ENCODE data around the gene PXYLP1. TPM values are rescaled to one million over a fixed set of nuclear protein-coding genes. Genes with fewer than 3 reads are reported as not detected.

PXYLP1 gene, protein sequence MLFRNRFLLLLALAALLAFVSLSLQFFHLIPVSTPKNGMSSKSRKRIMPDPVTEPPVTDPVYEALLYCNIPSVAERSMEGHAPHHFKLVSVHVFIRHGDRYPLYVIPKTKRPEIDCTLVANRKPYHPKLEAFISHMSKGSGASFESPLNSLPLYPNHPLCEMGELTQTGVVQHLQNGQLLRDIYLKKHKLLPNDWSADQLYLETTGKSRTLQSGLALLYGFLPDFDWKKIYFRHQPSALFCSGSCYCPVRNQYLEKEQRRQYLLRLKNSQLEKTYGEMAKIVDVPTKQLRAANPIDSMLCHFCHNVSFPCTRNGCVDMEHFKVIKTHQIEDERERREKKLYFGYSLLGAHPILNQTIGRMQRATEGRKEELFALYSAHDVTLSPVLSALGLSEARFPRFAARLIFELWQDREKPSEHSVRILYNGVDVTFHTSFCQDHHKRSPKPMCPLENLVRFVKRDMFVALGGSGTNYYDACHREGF
- polyA plus RNA-seq (2011; rRNA removed) (20.0 and 21.7 TPM in 2 replicates), polyA minus RNA-seq (2011; rRNA and poly(A)+ RNA removed) (20.2 and 21.6 TPM in 2 replicates)

DNA sequence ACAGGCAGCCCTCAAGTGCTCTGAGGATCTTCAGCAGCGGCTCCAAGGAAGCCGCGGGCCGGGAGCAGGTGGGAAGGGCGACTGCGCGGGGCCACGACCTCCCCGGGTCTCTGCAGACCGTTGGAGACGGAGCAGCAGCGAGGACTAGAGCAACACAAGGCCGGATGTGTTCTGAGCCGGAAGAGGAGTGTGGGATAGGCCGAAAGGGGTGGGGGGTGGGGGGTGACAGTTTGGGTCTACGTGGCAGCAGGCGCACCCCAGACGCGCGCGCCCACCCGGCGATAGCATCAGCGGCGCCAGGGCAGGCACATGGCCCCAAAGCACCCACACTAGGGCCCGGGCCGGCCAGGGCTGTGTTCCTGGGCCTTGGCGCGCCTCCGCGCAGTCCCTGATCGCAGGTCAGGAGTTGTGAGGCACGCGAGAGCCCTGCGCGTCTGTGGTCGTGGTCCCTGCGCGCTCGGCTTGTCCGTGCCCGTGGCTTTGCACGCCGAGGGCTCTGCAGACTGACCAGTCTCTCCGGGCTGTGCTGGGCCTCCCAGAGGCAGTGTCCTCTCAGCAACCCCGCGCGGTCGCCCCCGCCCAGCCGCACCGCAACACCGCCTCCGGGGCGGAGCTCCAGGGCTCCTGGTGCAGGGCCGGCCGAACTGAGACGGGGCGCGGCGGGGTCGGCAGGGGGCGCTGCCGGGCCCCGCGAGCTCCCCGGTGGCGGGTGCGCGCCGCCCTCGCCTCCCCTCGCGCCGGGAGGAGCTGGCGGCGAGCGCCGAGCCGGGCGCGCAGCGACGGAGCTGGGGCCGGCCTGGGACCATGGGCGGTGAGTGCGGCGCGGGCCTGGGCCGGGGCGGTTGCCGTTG is at the start of gene PXYLP1:
PXYLP1 (plus strand) TSS at position 725 of the 851 bp plus-strand sequence. CDS start 28,351 bp downstream, outside the sequence.
- TF ChIP-seq, protein P1, sequence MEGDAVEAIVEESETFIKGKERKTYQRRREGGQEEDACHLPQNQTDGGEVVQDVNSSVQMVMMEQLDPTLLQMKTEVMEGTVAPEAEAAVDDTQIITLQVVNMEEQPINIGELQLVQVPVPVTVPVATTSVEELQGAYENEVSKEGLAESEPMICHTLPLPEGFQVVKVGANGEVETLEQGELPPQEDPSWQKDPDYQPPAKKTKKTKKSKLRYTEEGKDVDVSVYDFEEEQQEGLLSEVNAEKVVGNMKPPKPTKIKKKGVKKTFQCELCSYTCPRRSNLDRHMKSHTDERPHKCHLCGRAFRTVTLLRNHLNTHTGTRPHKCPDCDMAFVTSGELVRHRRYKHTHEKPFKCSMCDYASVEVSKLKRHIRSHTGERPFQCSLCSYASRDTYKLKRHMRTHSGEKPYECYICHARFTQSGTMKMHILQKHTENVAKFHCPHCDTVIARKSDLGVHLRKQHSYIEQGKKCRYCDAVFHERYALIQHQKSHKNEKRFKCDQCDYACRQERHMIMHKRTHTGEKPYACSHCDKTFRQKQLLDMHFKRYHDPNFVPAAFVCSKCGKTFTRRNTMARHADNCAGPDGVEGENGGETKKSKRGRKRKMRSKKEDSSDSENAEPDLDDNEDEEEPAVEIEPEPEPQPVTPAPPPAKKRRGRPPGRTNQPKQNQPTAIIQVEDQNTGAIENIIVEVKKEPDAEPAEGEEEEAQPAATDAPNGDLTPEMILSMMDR (IDR thresholded peaks at IDR 0.05; ENCODE audit: low read depth, low read length), result peak; percentile 39; the same call in 1 of the 2 replicates
- ChIA-PET CTCF (interaction anchor here (0.6 to 2.3 kb wide), 43 partner anchors 9 to 944 kb away, joined by 3 to 56 read pairs (median 5); no protein-coding TSS in a partner anchor), POLR2A (interaction anchor here (0.5 to 1.4 kb wide), 7 partner anchors 42 to 646 kb away, joined by 3 to 8 read pairs (median 4); no protein-coding TSS in a partner anchor)
- Histone ChIP-seq H3K9me3 (ENCODE audit: control insufficient read depth, insufficient read depth, low read length) (no peaks in the 10 kb centered on the region), H3K27me3 (ENCODE audit: control insufficient read depth, insufficient read depth, low read length) (no peaks in the 10 kb centered on the region), H3K4me3 (ENCODE audit: low read depth, low read length) (peak within 1 kb of the TSS; percentile 78), H3K27ac (ENCODE audit: low read depth, low read length) (peak within 1 kb of the TSS; percentile 77)
- peak; percentile 51 for DNase-seq (ENCODE audit: low read depth, low spot score)

DNA sequence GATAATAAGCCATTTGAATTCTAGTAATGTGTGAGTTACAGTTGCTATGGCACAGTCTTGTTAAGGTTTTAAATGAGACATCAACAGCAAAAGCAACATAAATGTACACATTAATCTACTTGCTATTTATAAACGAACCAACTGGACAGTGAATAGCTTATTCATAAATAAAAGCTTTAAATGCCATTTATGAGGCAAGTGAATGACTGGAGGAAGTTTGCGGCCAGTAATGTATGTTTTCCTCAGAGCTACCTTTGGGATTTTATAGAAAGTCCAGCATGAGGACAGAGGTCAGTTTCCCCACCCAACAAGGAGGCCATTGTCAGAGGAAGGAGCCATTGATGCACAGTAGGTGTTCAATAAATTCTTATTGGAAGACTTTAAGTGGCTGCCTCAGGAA is 48.0 kb upstream of the PXYLP1 start:
- Histone ChIP-seq H3K27me3 (ENCODE audit: control insufficient read depth, insufficient read depth, low read length) (peaks cover 12% of the 10 kb centered on the region), H3K9me3 (ENCODE audit: control insufficient read depth, insufficient read depth, low read length) (no peaks in the 10 kb centered on the region; the same call in 1 of the 2 replicates), H3K27ac (ENCODE audit: low read depth, low read length) (no peak overlapping the region), H3K4me3 (ENCODE audit: low read depth, low read length) (no peak overlapping the region)
- ChIA-PET POLR2A (no interaction called here), CTCF (interaction anchor here (0.5 to 1.3 kb wide), 3 partner anchors 8 to 184 kb away, joined by 4 to 6 read pairs (median 4); no protein-coding TSS in a partner anchor)
- no peak for DNase-seq (ENCODE audit: low read depth, low spot score)
- TF ChIP-seq, protein P1 (IDR thresholded peaks at IDR 0.05; ENCODE audit: low read depth, low read length), result no peak

DNA sequence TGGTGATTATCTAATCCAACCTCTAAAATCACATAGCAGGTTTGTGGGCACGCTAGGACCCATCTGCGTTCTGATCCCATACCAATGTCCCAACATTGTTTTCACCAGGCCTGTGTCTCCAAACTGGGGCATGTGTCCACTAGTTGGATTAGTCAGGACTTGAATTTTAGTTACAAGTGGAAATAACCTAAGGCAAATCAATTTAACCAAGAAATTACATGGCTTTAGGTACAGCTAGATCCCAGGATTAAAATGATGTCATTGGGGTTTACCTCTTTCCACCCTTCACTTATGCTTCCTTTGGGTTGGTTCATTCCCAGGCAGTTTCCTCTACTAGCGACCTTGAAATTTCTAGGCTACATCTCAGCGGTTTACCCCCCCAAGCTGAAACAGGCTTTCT is 47.2 kb upstream of the PXYLP1 start:
- H3K27me3 ChIP-seq (ENCODE audit: control insufficient read depth, insufficient read depth, low read length), result peaks cover 12% of the 10 kb centered on the region
- ChIA-PET CTCF (interaction anchor here (1.3 kb wide), 1 partner anchor 185 kb away, joined by 4 read pairs; no protein-coding TSS in a partner anchor), POLR2A (no interaction called here)

GRCh38 chr3:141191097-141191749 is 40.4 kb upstream of the PXYLP1 start:
- Histone ChIP-seq H3K4me3 (ENCODE audit: low read depth, low read length) (no peak overlapping the region), H3K27ac (ENCODE audit: low read depth, low read length) (no peak overlapping the region), H3K27me3 (ENCODE audit: control insufficient read depth, insufficient read depth, low read length) (peaks cover 21% of the 10 kb centered on the region), H3K9me3 (ENCODE audit: control insufficient read depth, insufficient read depth, low read length) (no peaks in the 10 kb centered on the region)
- ChIA-PET POLR2A (no interaction called here), CTCF (interaction anchor here (0.6 to 4.2 kb wide), 34 partner anchors 8 to 1253 kb away, joined by 3 to 80 read pairs (median 5); partner anchors contain the start of gene PXYLP1)
- TF ChIP-seq, protein P1 (IDR thresholded peaks at IDR 0.05; ENCODE audit: low read depth, low read length), result no peak
- DNase-seq (ENCODE audit: low read depth, low spot score), result no peak

More for the DNA sequence above, 47.2 kb upstream of the PXYLP1 start:
- TF ChIP-seq, protein P1 (IDR thresholded peaks at IDR 0.05; ENCODE audit: low read depth, low read length), result no peak
- DNase-seq (ENCODE audit: low read depth, low spot score), result no peak
- Histone ChIP-seq H3K4me3 (ENCODE audit: low read depth, low read length) (no peak overlapping the region), H3K27ac (ENCODE audit: low read depth, low read length) (no peak overlapping the region), H3K9me3 (ENCODE audit: control insufficient read depth, insufficient read depth, low read length) (no peaks in the 10 kb centered on the region; the same call in 1 of the 2 replicates)

Data from AG04450 (cell line).